Measurements from ENCODE around the gene MMP14.
A peak's percentile ranks its signal among the peaks of the same experiment; 100 is the strongest.
"Not testable (repeated sequence)": the region's sequence is repeated elsewhere in the genome, so short reads cannot be mapped to it uniquely, and the experiment has no call there.

The MMP14 gene

GRCh38 chr14:22822571-22823098 is 13.8 kb upstream of the MMP14 start:
- DNase-seq (ENCODE audit: low read depth): peak; percentile 92
- TF ChIP-seq CTCF (IDR thresholded peaks at IDR 0.05; ENCODE audit: low read length, missing control alignments): peak; percentile 81
- H3K4me3 ChIP-seq (replicated peaks; ENCODE audit: low read depth, low read length): peak overlapping the region; percentile 42

GRCh38 chr14:22824711-22825359 is 11.6 kb upstream of the MMP14 start:
- DNase-seq (ENCODE audit: low read depth): peak; percentile 95
- no peak for TF ChIP-seq CTCF (IDR thresholded peaks at IDR 0.05; ENCODE audit: low read length, missing control alignments)
- no peak overlapping the region for H3K4me3 ChIP-seq (replicated peaks; ENCODE audit: low read depth, low read length)

- DNase-seq (ENCODE audit: low read depth): not testable (repeated sequence)
- peak overlapping the region; percentile 67 for H3K4me3 ChIP-seq (replicated peaks; ENCODE audit: low read depth, low read length)
Measured at GRCh38 chr14:22829076-22829660, 7.2 kb upstream of the MMP14 start.

GRCh38 chr14:22829661-22830442 is 6.5 kb upstream of the MMP14 start, which contains the start of gene MRPL52:
MRPL52 (plus strand) TSS chr14:22829887; CDS start chr14:22829913, 26 bp downstream.
- DNase-seq (ENCODE audit: low read depth): peak; percentile 87
- peak within 1 kb of the TSS; percentile 67 for H3K4me3 ChIP-seq (replicated peaks; ENCODE audit: low read depth, low read length)
- no peak for TF ChIP-seq CTCF (IDR thresholded peaks at IDR 0.05; ENCODE audit: low read length, missing control alignments)

GRCh38 chr14:22830443-22831010 is 5.9 kb upstream of the MMP14 start:
- H3K4me3 ChIP-seq (replicated peaks; ENCODE audit: low read depth, low read length): peak overlapping the region; percentile 67
- no peak for TF ChIP-seq CTCF (IDR thresholded peaks at IDR 0.05; ENCODE audit: low read length, missing control alignments)

GRCh38 chr14:22835505-22835904 is 880 bp upstream of the MMP14 start:
- H3K4me3 ChIP-seq (replicated peaks; ENCODE audit: low read depth, low read length): no peak overlapping the region
- DNase-seq (ENCODE audit: low read depth): no peak
- TF ChIP-seq CTCF (IDR thresholded peaks at IDR 0.05; ENCODE audit: low read length, missing control alignments): no peak

More at GRCh38 chr14:22830443-22831010, 5.9 kb upstream of the MMP14 start:
- DNase-seq (ENCODE audit: low read depth): no peak
